Parathyroid adenoma (tissue), 2 donors: ENCODE data around the gene SLFN13.

Experiments
- H2AFZ ChIP-seq: fragments of 300-600 bp; sonication (generic); one replicate; pipeline ENCODE4 v1.7.0; 2017; ENCODE audit warnings: antibody characterized with exemption, mild to moderate bottlenecking
- H3K27ac ChIP-seq: fragments of 300-600 bp; sonication (generic); one replicate; pipeline ENCODE4 v1.7.0; 2017
- H3K27me3 ChIP-seq: fragments of 300-600 bp; sonication (generic); one replicate; pipeline ENCODE4 v1.7.0; 2017; ENCODE audit warnings: low read length; ENCODE audit not compliant: control insufficient read depth, insufficient read depth
- H3K36me3 ChIP-seq: fragments of 300-600 bp; sonication (generic); one replicate; pipeline ENCODE4 v1.7.0; 2017; ENCODE audit warnings: low read length; ENCODE audit not compliant: control insufficient read depth, insufficient read depth
- H3K4me1 ChIP-seq: fragments of 300-600 bp; sonication (generic); one replicate; pipeline ENCODE4 v1.7.0; 2017; ENCODE audit warnings: control low read depth
- H3K4me2 ChIP-seq: fragments of 300-600 bp; sonication (generic); one replicate; pipeline ENCODE4 v1.7.0; 2017; ENCODE audit warnings: low read length
- H3K4me3 ChIP-seq: fragments of 300-600 bp; sonication (generic); one replicate; pipeline ENCODE4 v1.7.0; 2017; ENCODE audit warnings: low read depth, low read length
- H3K79me2 ChIP-seq: fragments of 300-600 bp; sonication (generic); one replicate; pipeline ENCODE4 v1.7.0; 2017; ENCODE audit warnings: control low read depth
- H3K9ac ChIP-seq: fragments of 300-600 bp; sonication (generic); one replicate; pipeline ENCODE4 v1.7.0; 2017; ENCODE audit warnings: mild to moderate bottlenecking
- H3K9me3 ChIP-seq: fragments of 300-600 bp; sonication (generic); one replicate; pipeline ENCODE4 v1.7.0; 2017; ENCODE audit warnings: low read length; ENCODE audit not compliant: control insufficient read depth
- CTCF ChIP-seq: fragments of 300-600 bp; sonication (generic); IDR thresholded peaks from one replicate; pipeline ENCODE4 v1.7.0; 2017; ENCODE audit warnings: antibody characterized with exemption, mild to moderate bottlenecking
- donor health status: primary hyperparathyroidism.

SLFN13 gene

GRCh38 chr17:35489944-35490343 is 41.4 kb upstream of the SLFN13 start:
- H3K4me3 ChIP-seq = no peak overlapping the region
- H3K9ac ChIP-seq = no peak overlapping the region
- peaks cover 12% of the 10 kb centered on the region for H3K27me3 ChIP-seq
- no peaks in the 10 kb centered on the region for H3K9me3 ChIP-seq
- no peaks in the 10 kb centered on the region for H3K36me3 ChIP-seq
- no peak overlapping the region for H2AFZ ChIP-seq
- no peak overlapping the region for H3K27ac ChIP-seq
- H3K4me1 ChIP-seq = peaks cover 4% of the 10 kb centered on the region
- no peak overlapping the region for H3K4me2 ChIP-seq
- no peaks in the 10 kb centered on the region for H3K79me2 ChIP-seq
- no peak for TF ChIP-seq CTCF

GRCh38 chr17:35488991-35489390 is 40.4 kb upstream of the SLFN13 start:
- no peak for TF ChIP-seq CTCF
- Histone ChIP-seq H3K4me1 (peaks cover 4% of the 10 kb centered on the region), H2AFZ (no peak overlapping the region), H3K79me2 (no peaks in the 10 kb centered on the region), H3K27ac (no peak overlapping the region), H3K9ac (no peak overlapping the region), H3K4me3 (no peak overlapping the region), H3K36me3 (no peaks in the 10 kb centered on the region), H3K27me3 (peaks cover 9% of the 10 kb centered on the region), H3K9me3 (no peaks in the 10 kb centered on the region), H3K4me2 (no peak overlapping the region)

GRCh38 chr17:35486920-35487732 is 38.6 kb upstream of the SLFN13 start:
- Histone ChIP-seq H3K4me1 (peaks cover 4% of the 10 kb centered on the region), H3K9ac (no peak overlapping the region), H2AFZ (peak overlapping the region; percentile 52), H3K27ac (no peak overlapping the region), H3K4me2 (peak overlapping the region; percentile 73), H3K27me3 (peaks cover 9% of the 10 kb centered on the region), H3K36me3 (no peaks in the 10 kb centered on the region), H3K9me3 (no peaks in the 10 kb centered on the region), H3K4me3 (peak overlapping the region; percentile 50), H3K79me2 (no peaks in the 10 kb centered on the region)
- TF ChIP-seq CTCF = no peak

GRCh38 chr17:35479271-35479670 is 30.7 kb upstream of the SLFN13 start:
- no peak overlapping the region for H3K4me3 ChIP-seq
- H3K36me3 ChIP-seq = no peaks in the 10 kb centered on the region
- H3K27ac ChIP-seq = no peak overlapping the region
- H3K79me2 ChIP-seq = no peaks in the 10 kb centered on the region
- TF ChIP-seq CTCF = no peak
- no peak overlapping the region for H3K4me2 ChIP-seq
- no peaks in the 10 kb centered on the region for H3K9me3 ChIP-seq
- no peaks in the 10 kb centered on the region for H3K4me1 ChIP-seq
- no peak overlapping the region for H2AFZ ChIP-seq
- no peak overlapping the region for H3K9ac ChIP-seq
- H3K27me3 ChIP-seq = no peaks in the 10 kb centered on the region

GRCh38 chr17:35477248-35477647 is 28.7 kb upstream of the SLFN13 start:
- Histone ChIP-seq H3K27ac (no peak overlapping the region), H3K9me3 (no peaks in the 10 kb centered on the region), H3K4me2 (no peak overlapping the region), H3K4me1 (no peaks in the 10 kb centered on the region), H3K36me3 (no peaks in the 10 kb centered on the region), H3K9ac (no peak overlapping the region), H3K4me3 (no peak overlapping the region), H3K79me2 (no peaks in the 10 kb centered on the region), H2AFZ (no peak overlapping the region), H3K27me3 (no peaks in the 10 kb centered on the region)
- TF ChIP-seq CTCF = no peak
